ENCODE data around the gene SEMA4D.
"Not testable (repeated sequence)": the region's sequence is repeated elsewhere in the genome, so short reads cannot be mapped to it uniquely, and the experiment has no call there.

Gene SEMA4D

GRCh38 chr9:89363311-89363670, 134.6 kb downstream of the SEMA4D start:
- no peak for DNase-seq

GRCh38 chr9:89362647-89363310, 135.1 kb downstream of the SEMA4D start:
- no peak for DNase-seq

- DNase-seq = no peak
These were observed 135.9 kb downstream of the SEMA4D start for GRCh38 chr9:89361816-89362646.

GRCh38 chr9:89361031-89361430, 136.9 kb downstream of the SEMA4D start:
- DNase-seq = no peak

GRCh38 chr9:89360465-89360864, 137.4 kb downstream of the SEMA4D start:
- no peak for DNase-seq

GRCh38 chr9:89359751-89360261, 138.1 kb downstream of the SEMA4D start:
- no peak for DNase-seq

GRCh38 chr9:89358985-89359384, 138.9 kb downstream of the SEMA4D start:
- no peak for DNase-seq

GRCh38 chr9:89358376-89358916, 139.5 kb downstream of the SEMA4D start:
- no peak for DNase-seq

- DNase-seq = no peak
These were observed 140.3 kb downstream of the SEMA4D start for GRCh38 chr9:89357331-89358197.

GRCh38 chr9:89356782-89357181, 141.1 kb downstream of the SEMA4D start:
- DNase-seq = no peak

- DNase-seq = no peak
These were observed 143.4 kb downstream of the SEMA4D start for GRCh38 chr9:89354471-89354870.

- DNase-seq = no peak
These were observed 143.9 kb downstream of the SEMA4D start for GRCh38 chr9:89353989-89354388.

GRCh38 chr9:89352874-89353649, 144.9 kb downstream of the SEMA4D start:
- no peak for DNase-seq

GRCh38 chr9:89352451-89352850, 145.5 kb downstream of the SEMA4D start:
- no peak for DNase-seq

GRCh38 chr9:89351584-89352300, 146.2 kb downstream of the SEMA4D start:
- DNase-seq = no peak

GRCh38 chr9:89350988-89351557, 146.8 kb downstream of the SEMA4D start:
- DNase-seq = no peak

GRCh38 chr9:89349607-89350006, 148.3 kb downstream of the SEMA4D start:
- DNase-seq = no peak

- DNase-seq = no peak
These were observed 150.3 kb downstream of the SEMA4D start for GRCh38 chr9:89347651-89348050.

GRCh38 chr9:89346696-89347095, 151.2 kb downstream of the SEMA4D start:
- DNase-seq = no peak

GRCh38 chr9:89345476-89345875, 152.4 kb downstream of the SEMA4D start:
- no peak for DNase-seq

- not testable (repeated sequence) for DNase-seq
These were observed 154.1 kb downstream of the SEMA4D start for GRCh38 chr9:89343812-89344211.
